Activated naive CD4-positive, alpha-beta T cell treated with anti-CD3 and anti-CD28 coated beads for 36 hours (primary cell): ENCODE measurements around the gene PTPN1. TPM values are rescaled to one million over a fixed set of nuclear protein-coding genes. Genes with fewer than 3 reads are reported as not detected.
A peak's percentile ranks its signal among the peaks of the same experiment; 100 is the strongest.
"Not testable (repeated sequence)": the region's sequence is repeated elsewhere in the genome, so short reads cannot be mapped to it uniquely, and the experiment has no call there.

Experiments used
- CTCF ChIA-PET: fragments of 350-600 bp; sonication (Branson Sonifier 250); formaldehyde crosslinking; loops from one replicate; lab custom pipeline; 2021; ENCODE audit warnings: antibody characterized with exemption; lab: Charles Lee
- DNase-seq: peaks from one replicate; pipeline ENCODE4 v3.0.0-alpha.2; 2020
- H3K27ac Mint-ChIP-seq: one replicate; pipeline ENCODE4 v1.8.0; 2021; ENCODE audit warnings: mild to moderate bottlenecking, mixed read lengths
- H3K27me3 Mint-ChIP-seq: one replicate; pipeline ENCODE4 v1.8.0; 2021; ENCODE audit warnings: low read depth, mixed read lengths
- H3K36me3 Mint-ChIP-seq: one replicate; pipeline ENCODE4 v1.8.0; 2021; ENCODE audit warnings: low read depth, mixed read lengths
- H3K4me1 Mint-ChIP-seq: one replicate; pipeline ENCODE4 v1.8.0; 2021; ENCODE audit warnings: low read depth, mixed read lengths
- H3K4me3 Mint-ChIP-seq: one replicate; pipeline ENCODE4 v1.8.0; 2021; ENCODE audit warnings: mild to moderate bottlenecking, moderate library complexity, mixed read lengths
- H3K9me3 Mint-ChIP-seq: one replicate; pipeline ENCODE4 v1.8.0; 2021; ENCODE audit warnings: mixed read lengths
- intact Hi-C: fragments of 100-400 bp; cut with micrococcal nuclease; formaldehyde crosslinking; loops from one replicate; pipeline ENCODE4 v1.15.1; 2023
- total RNA-seq, 2 experiments: library from RNA; stranded (reverse); gene quantifications; one replicate each; pipeline ENCODE4 v1.2.3, GENCODE V29; 2021

PTPN1 gene
- total RNA-seq, 2 experiments from 2014 or later: 111 to 119 TPM

DNA sequence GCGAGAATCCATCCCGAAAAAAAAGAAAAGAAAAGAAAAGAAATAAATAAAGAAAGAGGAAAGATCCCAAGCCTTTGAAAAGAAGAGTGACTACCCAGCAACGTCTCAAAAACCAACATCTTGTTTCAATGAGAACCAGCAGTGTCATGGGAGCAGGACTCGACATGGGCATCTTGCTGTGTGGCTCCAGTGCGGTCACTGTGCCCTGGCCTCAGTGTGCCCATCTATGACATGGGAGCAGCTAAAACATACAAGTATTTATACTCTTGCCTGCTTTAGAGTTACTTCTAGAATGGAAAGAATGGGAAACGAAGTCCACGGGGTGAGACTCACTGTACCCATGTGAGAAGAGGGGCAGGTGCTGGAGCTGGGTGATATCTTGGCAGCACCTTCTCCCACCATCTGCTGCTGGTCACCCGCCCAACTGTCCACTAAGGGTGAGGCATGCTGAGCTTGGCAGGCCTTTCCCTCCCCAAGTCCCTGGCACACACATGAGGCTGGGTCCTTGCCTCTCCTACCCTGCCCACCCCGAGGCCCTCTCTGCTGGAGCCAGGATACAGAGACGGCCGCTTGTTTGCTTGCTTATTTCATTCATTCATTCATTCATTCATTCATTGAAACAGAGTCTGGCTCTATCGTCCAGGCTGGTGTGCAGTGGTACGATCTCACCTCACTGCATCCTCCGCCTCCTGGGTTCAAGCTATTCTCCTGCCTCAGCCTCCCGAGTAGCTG lies 103.4 kb downstream of the PTPN1 start:
- CTCF ChIA-PET: interaction anchor here (1.0 to 1.7 kb wide), 3 partner anchors 22 to 136 kb away, joined by 3 to 5 read pairs (median 4); no protein-coding TSS in a partner anchor
- intact Hi-C loops: no loop called here
- Mint-ChIP-seq H3K9me3 (no peaks in the 10 kb centered on the region), H3K27ac (no peak overlapping the region), H3K27me3 (no peaks in the 10 kb centered on the region), H3K4me1 (no peaks in the 10 kb centered on the region), H3K36me3 (no peaks in the 10 kb centered on the region), H3K4me3 (no peak overlapping the region)
- no peak for DNase-seq

DNA sequence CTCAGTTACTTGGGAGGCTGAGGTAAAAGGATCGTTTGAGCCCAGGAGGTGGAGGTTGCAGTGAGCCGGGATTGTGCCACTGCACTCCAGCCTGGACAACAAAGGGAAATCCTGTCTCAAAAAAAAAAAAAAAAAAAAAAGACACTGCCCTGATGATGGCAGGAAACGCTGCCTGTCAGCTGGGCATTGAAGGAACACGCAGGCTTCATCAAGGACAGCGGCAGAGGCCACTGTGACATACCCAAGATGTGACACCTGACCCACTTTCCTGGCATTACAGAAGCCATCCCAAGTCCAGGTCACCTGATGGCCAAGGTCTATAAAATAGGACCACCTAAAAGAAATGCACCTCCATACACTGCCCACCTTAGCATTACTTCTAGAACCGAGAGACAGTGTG lies 105.2 kb downstream of the PTPN1 start:
- intact Hi-C loops: no loop called here
- CTCF ChIA-PET: no interaction called here
- Mint-ChIP-seq H3K4me3 (no peak overlapping the region), H3K27me3 (no peaks in the 10 kb centered on the region), H3K4me1 (no peaks in the 10 kb centered on the region), H3K36me3 (no peaks in the 10 kb centered on the region), H3K27ac (no peak overlapping the region), H3K9me3 (no peaks in the 10 kb centered on the region)
- no peak for DNase-seq

DNA sequence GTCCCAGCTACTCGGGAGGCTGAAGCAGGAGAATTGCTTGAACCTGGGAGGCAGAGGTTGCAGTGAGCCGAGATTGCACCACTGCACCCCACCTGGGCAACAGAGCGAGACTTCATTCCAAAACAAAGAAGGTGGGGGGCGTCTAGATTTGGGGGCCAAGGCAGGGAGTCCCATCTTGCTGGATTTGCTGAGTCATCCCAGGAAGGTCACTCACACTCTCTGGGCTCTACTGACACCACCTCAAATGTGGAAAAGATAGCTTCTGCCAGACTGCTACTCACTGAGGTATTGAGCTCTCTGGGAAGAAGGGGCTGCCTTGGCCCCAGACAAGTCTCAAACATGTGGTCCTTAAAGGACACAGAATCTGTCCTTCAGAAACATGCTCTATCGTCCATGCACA lies 106.8 kb downstream of the PTPN1 start:
- no peaks in the 10 kb centered on the region for H3K4me1 Mint-ChIP-seq
- no peak overlapping the region for H3K27ac Mint-ChIP-seq
- intact Hi-C loops: no loop called here
- no peaks in the 10 kb centered on the region for H3K27me3 Mint-ChIP-seq
- no peaks in the 10 kb centered on the region for H3K36me3 Mint-ChIP-seq
- no peak overlapping the region for H3K4me3 Mint-ChIP-seq
- DNase-seq: no peak
- CTCF ChIA-PET: interaction anchor here (0.7 kb wide), 1 partner anchor 172 kb away, joined by 3 read pairs; no protein-coding TSS in a partner anchor
- peaks cover 12% of the 10 kb centered on the region for H3K9me3 Mint-ChIP-seq

DNA sequence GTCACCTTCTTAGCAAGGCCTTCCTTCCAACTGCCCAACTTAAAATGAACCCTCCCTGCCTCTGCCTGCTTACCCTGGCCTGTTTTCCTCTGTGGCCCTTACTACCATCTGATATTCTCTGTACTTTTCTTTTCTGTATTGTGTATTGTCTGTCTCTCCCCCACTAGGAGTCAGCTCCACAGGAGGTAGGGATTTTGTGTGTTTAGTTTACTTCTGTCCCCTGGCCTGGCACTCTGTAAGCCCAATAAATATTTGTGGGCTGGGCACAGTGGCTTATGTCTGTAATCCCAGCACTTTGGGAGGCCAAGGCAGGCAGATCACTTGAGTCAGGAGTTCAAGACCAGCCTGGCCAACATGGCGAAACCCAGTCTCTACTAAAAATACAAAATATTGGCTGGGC lies 108.4 kb downstream of the PTPN1 start:
- no peak overlapping the region for H3K4me3 Mint-ChIP-seq
- H3K27ac Mint-ChIP-seq: no peak overlapping the region
- no peaks in the 10 kb centered on the region for H3K27me3 Mint-ChIP-seq
- H3K36me3 Mint-ChIP-seq: no peaks in the 10 kb centered on the region
- H3K9me3 Mint-ChIP-seq: peaks cover 12% of the 10 kb centered on the region
- CTCF ChIA-PET: interaction anchor here (0.7 kb wide), 1 partner anchor 42 kb away, joined by 4 read pairs; no protein-coding TSS in a partner anchor
- no peak for DNase-seq
- intact Hi-C loops: no loop called here
- no peaks in the 10 kb centered on the region for H3K4me1 Mint-ChIP-seq

DNA sequence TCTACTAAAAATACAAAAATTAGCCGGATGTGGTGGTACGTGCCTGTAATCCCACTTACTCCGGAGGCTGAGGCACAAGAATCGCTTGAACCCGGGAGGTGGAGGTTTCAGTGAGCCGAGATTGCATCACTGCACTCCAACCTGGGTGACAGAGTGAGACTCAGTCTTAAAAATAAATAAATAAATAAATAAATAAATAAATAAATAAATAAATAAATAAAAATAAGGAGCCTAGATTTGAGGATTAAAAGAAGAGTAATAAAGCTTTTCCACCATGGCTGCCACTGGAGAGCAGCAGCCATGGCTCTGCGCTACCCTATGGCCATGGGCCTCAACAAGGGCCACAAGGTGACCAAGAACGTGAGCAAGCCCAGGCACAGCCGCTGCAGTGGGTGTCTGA lies 110.3 kb downstream of the PTPN1 start:
- H3K27me3 Mint-ChIP-seq, H3K4me3 Mint-ChIP-seq, H3K4me1 Mint-ChIP-seq, H3K36me3 Mint-ChIP-seq, CTCF ChIA-PET, intact Hi-C loops, H3K27ac Mint-ChIP-seq, DNase-seq: not testable (repeated sequence)
- H3K9me3 Mint-ChIP-seq: peaks cover 12% of the 10 kb centered on the region

DNA sequence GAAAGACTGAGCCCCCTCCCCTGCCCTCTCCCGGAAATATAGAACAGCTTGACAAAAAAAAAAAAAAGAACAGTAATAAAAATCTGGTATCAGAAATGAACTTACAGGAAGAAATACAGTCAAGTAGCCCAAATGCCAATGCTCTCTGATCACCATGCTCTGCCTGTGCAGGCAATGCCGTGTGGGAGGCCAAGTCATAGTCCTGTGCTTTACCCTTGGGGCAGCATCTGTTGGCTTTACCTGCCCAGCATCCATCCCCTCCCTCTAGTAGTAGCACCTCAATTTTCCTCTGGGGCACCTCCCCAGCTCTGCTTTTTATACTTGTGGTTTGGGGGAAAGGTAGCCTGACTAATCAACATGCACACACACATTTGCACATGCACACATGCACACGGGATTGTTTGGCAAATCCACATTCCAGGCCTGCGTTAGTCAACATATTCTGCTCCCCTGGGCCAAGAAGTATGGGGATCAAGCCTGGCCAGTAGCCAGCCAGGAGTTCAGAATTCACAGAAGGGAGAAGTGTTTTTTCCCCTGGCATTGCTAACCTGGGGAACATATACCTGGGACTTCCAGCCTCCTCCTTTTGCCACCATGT lies 111.0 kb downstream of the PTPN1 start:
- Mint-ChIP-seq H3K36me3 (no peaks in the 10 kb centered on the region), H3K27me3 (no peaks in the 10 kb centered on the region), H3K9me3 (peaks cover 12% of the 10 kb centered on the region), H3K4me1 (no peaks in the 10 kb centered on the region), H3K4me3 (no peak overlapping the region), H3K27ac (no peak overlapping the region)
- intact Hi-C loops: no loop called here
- DNase-seq: no peak
- CTCF ChIA-PET: no interaction called here

DNA sequence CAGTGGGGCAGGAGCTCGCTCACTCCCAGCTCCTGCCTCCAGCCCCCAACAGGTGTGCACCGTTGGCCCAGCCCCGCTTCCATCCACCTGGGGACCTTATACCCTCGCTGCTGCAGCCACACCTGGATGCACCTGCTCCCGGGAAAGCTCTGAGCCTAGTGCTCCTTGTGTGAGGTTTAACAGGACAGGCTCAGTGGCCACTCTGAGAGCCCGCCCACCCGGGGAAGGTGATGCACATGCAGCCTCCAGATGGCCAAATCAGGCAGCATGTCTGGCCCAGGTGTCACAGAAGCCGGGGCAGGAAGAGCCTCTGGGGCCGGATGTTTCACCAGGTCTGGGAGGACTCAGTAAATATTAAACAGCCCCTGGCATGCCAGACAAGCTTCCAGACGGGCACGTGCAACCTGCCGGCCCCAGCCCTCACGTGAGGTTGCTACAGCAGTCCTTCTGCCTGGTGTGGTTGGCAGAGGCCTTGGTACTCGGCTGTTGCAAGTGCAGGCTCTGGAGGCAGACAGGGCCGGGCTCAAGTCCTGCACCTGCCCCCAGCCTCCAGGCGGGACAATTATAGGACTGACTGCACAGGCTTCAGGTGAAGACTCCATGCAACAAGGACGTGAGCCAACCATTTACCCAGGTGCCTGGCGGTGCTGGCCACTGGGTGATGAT lies 114.3 kb downstream of the PTPN1 start:
- Mint-ChIP-seq H3K36me3 (no peaks in the 10 kb centered on the region), H3K9me3 (peaks cover 12% of the 10 kb centered on the region), H3K27ac (no peak overlapping the region), H3K27me3 (no peaks in the 10 kb centered on the region), H3K4me3 (no peak overlapping the region), H3K4me1 (no peaks in the 10 kb centered on the region)
- CTCF ChIA-PET: interaction anchor here (1.3 to 4.3 kb wide), 3 partner anchors 11 to 125 kb away, joined by 3 to 20 read pairs (median 5); no protein-coding TSS in a partner anchor
- no peak for DNase-seq
- intact Hi-C loops: no loop called here

DNA sequence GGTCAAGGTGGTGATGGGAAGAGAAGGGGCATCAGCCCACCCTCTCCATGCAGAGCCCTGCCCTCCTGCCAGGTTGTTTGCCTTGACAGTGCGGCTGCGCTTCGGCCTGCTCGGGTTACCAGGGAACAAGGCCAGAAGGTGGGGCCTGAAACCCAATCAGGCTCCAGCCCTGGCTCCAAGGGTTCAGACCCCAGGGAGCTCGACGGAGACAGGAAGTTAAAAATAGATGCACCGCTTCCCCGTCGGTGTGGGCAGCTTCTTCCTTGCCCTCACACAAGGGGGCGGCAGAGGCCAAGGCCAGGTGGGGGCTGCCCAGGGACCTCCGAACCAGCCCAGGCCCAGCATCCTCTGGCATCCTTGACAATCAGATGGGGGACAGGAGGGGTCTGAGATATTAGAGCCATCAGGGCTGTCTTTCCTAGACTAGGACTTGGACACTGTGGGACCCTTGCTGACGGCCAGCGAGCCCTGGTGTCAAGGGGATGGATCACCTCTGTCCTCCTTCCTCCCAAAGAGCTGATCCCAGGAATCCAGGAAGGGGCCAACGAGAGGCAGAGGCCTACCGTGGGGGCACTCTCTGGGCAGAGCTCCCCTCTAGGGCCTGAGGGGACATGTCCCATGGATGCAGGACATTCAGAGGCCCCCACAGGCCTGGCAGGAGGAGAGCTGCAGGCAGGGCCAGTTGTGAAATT lies 115.9 kb downstream of the PTPN1 start:
- H3K36me3 Mint-ChIP-seq: no peaks in the 10 kb centered on the region
- CTCF ChIA-PET: interaction anchor here (0.6 to 4.3 kb wide), 6 partner anchors 9 to 153 kb away, joined by 3 to 20 read pairs (median 4); no protein-coding TSS in a partner anchor
- H3K9me3 Mint-ChIP-seq: peaks cover 6% of the 10 kb centered on the region
- H3K27ac Mint-ChIP-seq: no peak overlapping the region
- peak; percentile 37 for DNase-seq
- intact Hi-C loops: loop anchor here (1.0 kb wide), 1 partner anchor 123 kb away; no protein-coding TSS in a partner anchor
- no peaks in the 10 kb centered on the region for H3K4me1 Mint-ChIP-seq
- no peak overlapping the region for H3K4me3 Mint-ChIP-seq
- no peaks in the 10 kb centered on the region for H3K27me3 Mint-ChIP-seq

DNA sequence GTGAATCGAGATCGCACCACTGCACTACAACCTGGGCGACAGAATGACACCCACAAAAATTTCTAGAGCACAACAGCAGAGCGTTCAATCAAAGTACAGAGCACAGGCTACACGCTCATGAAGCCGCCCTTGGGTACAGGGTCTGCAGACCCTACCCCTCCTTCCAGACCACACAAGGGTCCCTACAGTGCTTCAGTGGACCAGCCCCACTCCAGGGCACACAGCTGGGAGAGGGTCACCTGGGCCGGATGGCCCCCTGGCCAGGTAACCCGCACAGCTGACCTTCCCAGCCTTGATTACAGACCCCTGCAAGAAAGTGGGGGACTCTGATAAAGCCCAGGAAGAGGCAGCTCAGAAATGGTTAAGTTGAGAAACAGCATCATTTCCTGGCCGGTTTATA lies 117.6 kb downstream of the PTPN1 start:
- H3K36me3 Mint-ChIP-seq: no peaks in the 10 kb centered on the region
- CTCF ChIA-PET: no interaction called here
- no peak overlapping the region for H3K27ac Mint-ChIP-seq
- intact Hi-C loops: no loop called here
- no peaks in the 10 kb centered on the region for H3K27me3 Mint-ChIP-seq
- no peak for DNase-seq
- H3K9me3 Mint-ChIP-seq: no peaks in the 10 kb centered on the region
- H3K4me1 Mint-ChIP-seq: no peaks in the 10 kb centered on the region
- H3K4me3 Mint-ChIP-seq: no peak overlapping the region

DNA sequence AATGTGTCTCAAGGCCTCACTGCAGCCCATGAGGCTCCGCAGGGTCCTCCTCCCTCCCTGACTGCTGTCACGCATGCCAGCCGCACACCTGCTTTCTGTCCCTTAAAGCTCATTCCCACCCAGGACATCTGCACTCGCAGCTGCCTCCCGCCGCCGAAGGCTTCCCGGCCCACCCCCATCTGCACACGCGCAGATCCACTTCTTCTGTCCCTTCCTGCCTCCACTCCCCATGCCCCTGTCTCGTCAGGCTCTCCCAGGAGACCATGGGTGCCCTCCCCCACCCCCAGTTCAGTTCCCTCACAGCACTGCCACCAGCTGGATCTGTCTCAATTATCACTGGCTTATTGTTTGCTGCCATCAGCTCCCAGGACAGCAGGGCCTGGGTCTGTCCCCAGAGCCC lies 118.1 kb downstream of the PTPN1 start:
- intact Hi-C loops: no loop called here
- H3K27ac Mint-ChIP-seq: no peak overlapping the region
- H3K4me3 Mint-ChIP-seq: no peak overlapping the region
- no peak for DNase-seq
- H3K36me3 Mint-ChIP-seq: no peaks in the 10 kb centered on the region
- CTCF ChIA-PET: interaction anchor here (0.6 to 1.2 kb wide), 2 partner anchors 25 to 121 kb away, joined by 3 to 7 read pairs; no protein-coding TSS in a partner anchor
- H3K4me1 Mint-ChIP-seq: no peaks in the 10 kb centered on the region
- no peaks in the 10 kb centered on the region for H3K27me3 Mint-ChIP-seq
- no peaks in the 10 kb centered on the region for H3K9me3 Mint-ChIP-seq

DNA sequence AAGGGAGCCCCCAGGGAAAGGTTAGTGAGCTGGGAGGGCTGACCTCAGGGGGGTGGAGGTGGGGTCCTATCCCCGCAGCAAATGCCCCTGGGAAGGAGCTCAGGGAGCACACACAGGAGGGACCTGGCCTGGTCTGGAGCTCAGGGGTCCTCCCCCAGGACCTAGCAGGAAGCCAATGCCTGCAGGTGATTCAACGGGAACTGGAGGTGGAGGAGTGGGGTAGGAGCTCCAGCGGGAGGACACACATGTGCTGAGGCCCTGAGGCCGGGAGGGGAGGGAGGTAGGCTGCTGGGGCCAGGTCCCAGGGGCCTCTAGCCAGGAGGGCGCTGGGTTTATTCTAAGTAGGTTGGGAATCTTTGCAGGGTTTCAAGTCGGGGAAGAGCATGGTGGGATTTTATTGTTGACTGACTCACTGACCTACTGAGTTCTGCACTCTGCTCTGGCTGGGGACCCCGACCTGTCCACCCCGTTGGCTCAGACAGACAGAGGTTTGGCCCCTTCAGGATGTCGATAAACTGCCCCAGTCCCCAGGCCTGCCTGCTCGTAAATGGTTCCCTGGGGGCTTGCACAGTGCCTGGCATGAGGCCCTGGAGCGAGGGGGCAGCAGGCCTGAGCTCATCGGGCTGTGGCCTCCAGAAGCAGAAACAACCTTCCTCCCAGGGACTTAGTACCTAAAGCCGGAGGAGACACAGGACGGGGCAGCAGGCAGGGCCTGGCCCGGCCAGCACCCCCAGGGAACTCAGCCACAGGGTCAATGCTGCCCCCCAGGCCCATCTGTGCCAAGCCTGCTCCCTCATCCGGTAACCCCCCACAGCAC lies 118.9 kb downstream of the PTPN1 start:
- Mint-ChIP-seq H3K27ac (no peak overlapping the region), H3K36me3 (no peaks in the 10 kb centered on the region), H3K27me3 (no peaks in the 10 kb centered on the region), H3K4me1 (no peaks in the 10 kb centered on the region), H3K9me3 (no peaks in the 10 kb centered on the region), H3K4me3 (no peak overlapping the region)
- intact Hi-C loops: no loop called here
- CTCF ChIA-PET: interaction anchor here (0.6 to 1.2 kb wide), 2 partner anchors 25 to 121 kb away, joined by 3 to 7 read pairs; no protein-coding TSS in a partner anchor
- no peak for DNase-seq
